CD4-positive, alpha-beta T cell (primary cell): ENCODE results near the gene CHL1. TPM values are rescaled to one million over a fixed set of nuclear protein-coding genes. Genes with fewer than 3 reads are reported as not detected.

Source experiments
- ATAC-seq: fragments of 200-7000 bp; cut with Tn5 transposase; one replicate; pipeline ENCODE4 v1.10.0; 2022; ENCODE audit warnings: mild to moderate bottlenecking; ENCODE audit not compliant: poor library complexity
- CTCF ChIA-PET: fragments of 350-600 bp; sonication (Branson Sonifier 250); formaldehyde crosslinking; loops from one replicate; lab custom pipeline; 2021; ENCODE audit warnings: antibody characterized with exemption, inconsistent platforms; lab: Charles Lee
- POLR2A ChIA-PET: fragments of 350-600 bp; sonication (Branson Sonifier 250); formaldehyde crosslinking; loops from one replicate; lab custom pipeline; 2021; ENCODE audit warnings: antibody characterized with exemption, inconsistent platforms; lab: Charles Lee
- DNase-seq, 14 experiments: peaks; one replicate each; pipeline ENCODE4 v3.0.0-alpha.2; 2013 to 2020; ENCODE audit warnings: mixed read lengths in 2 of 14
- H3K27ac ChIP-seq, 2 donors: one replicate each; pipeline versions ENCODE4 v1.5.1 to v1.7.0; 2013; ENCODE audit warnings: low read length in 2 of 2, low read depth in 1 of 2, mild to moderate bottlenecking in 1 of 2
- H3K27me3 ChIP-seq, 2 experiments: 1 replicate in 1 of 2; 2 replicates in 1 of 2; pipeline versions ENCODE4 v1.6.1 to v1.7.0; 2013; ENCODE audit warnings: low read length in 2 of 2, control low read depth in 1 of 2, mild to moderate bottlenecking in 1 of 2, moderate library complexity in 1 of 2; ENCODE audit not compliant: insufficient read depth in 2 of 2, control insufficient read depth in 1 of 2
- H3K36me3 ChIP-seq: one replicate; pipeline ENCODE4 v1.6.1; 2013; ENCODE audit warnings: low read length, control low read depth; ENCODE audit not compliant: insufficient read depth
- H3K4me1 ChIP-seq: one replicate; pipeline ENCODE4 v1.6.1; 2013; ENCODE audit warnings: low read length, control low read depth; ENCODE audit not compliant: insufficient read depth
- H3K4me3 ChIP-seq: one replicate; pipeline ENCODE4 v1.5.1; 2013; ENCODE audit warnings: mild to moderate bottlenecking, low read length, moderate library complexity
- H3K9me3 ChIP-seq, 2 experiments: 1 replicate in 1 of 2; 2 replicates in 1 of 2; pipeline versions ENCODE4 v1.6.1 to v1.7.0; 2013; ENCODE audit warnings: low read length in 2 of 2, mild to moderate bottlenecking in 2 of 2, control low read depth in 1 of 2, moderate library complexity in 1 of 2; ENCODE audit not compliant: control insufficient read depth in 1 of 2, insufficient read depth in 1 of 2
- H3K27ac Mint-ChIP-seq: one replicate; pipeline ENCODE4 v1.8.0; 2020; ENCODE audit warnings: mixed read lengths
- H3K27me3 Mint-ChIP-seq: one replicate; pipeline ENCODE4 v1.8.0; 2021; ENCODE audit warnings: mixed read lengths
- H3K36me3 Mint-ChIP-seq: one replicate; pipeline ENCODE4 v1.8.0; 2021; ENCODE audit warnings: low read depth, mixed read lengths
- H3K4me1 Mint-ChIP-seq: one replicate; pipeline ENCODE4 v1.8.0; 2021; ENCODE audit warnings: low read depth, mixed read lengths
- H3K4me3 Mint-ChIP-seq: one replicate; pipeline ENCODE4 v1.8.0; 2020; ENCODE audit warnings: mild to moderate bottlenecking, mixed read lengths
- H3K9me3 Mint-ChIP-seq: one replicate; pipeline ENCODE4 v1.8.0; 2020; ENCODE audit warnings: mixed read lengths
- CTCF ChIP-seq: fragments of 200-600 bp; IDR thresholded peaks from one replicate; pipeline ENCODE4 v1.8.0; 2022; ENCODE audit warnings: antibody characterized with exemption, mild to moderate bottlenecking
- intact Hi-C, 2 experiments: fragments of 100-400 bp; cut with DNase I in 1 of 2; cut with micrococcal nuclease in 1 of 2; formaldehyde crosslinking; loops; one replicate each; pipeline versions ENCODE4 v1.15.1 to v1.9.0; 2023 to 2025; cut with DNase I, micrococcal nuclease
- total RNA-seq, 174 experiments: library from RNA in 2 of 174; stranded (reverse) in 2 of 174; gene quantifications; one replicate each; pipeline ENCODE4 v1.2.3 and lab custom pipeline; 2021 to 2026

The CHL1 gene
- total RNA-seq, 2 experiments from 2014 or later, result not detected

GRCh38 chr3:380801-381200, 184.2 kb downstream of the CHL1 start:
- Mint-ChIP-seq H3K4me3 (no peak overlapping the region), H3K9me3 (no peaks in the 10 kb centered on the region), H3K36me3 (no peaks in the 10 kb centered on the region), H3K27ac (no peak overlapping the region), H3K27me3 (no peaks in the 10 kb centered on the region), H3K4me1 (no peaks in the 10 kb centered on the region)
- Histone ChIP-seq H3K36me3 (no peaks in the 10 kb centered on the region), H3K4me1 (no peaks in the 10 kb centered on the region), H3K4me3 (no peak overlapping the region), H3K9me3 (no peaks in the 10 kb centered on the region), H3K27me3 (no peaks in the 10 kb centered on the region), H3K27ac (no peak overlapping the region)
- ChIA-PET POLR2A (no interaction called here), CTCF (no interaction called here)
- TF ChIP-seq CTCF, result no peak
- DNase-seq (no peak), ATAC-seq (no peak)
- intact Hi-C loops, result no loop called here

DNA sequence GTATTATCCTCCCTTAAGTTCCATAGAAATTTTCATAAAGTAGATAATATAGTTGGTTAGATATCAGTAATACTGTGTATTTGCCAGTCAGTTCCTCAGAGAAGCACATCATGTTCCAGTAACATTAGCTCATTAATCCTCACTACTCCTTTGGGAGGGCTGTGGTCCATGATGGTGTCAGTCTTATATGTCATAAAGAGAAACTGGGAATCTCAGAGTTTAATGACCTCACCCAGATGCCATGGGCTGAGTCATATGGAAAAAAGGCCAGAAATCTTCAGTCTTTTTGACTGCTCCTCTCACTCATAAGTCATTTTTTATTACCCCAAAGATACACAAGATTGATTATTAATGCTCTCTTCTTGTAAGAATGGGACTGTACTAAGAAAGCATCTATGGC, 188.6 kb downstream of the CHL1 start:
- no peaks in the 10 kb centered on the region for H3K36me3 Mint-ChIP-seq
- Histone ChIP-seq H3K9me3 (no peaks in the 10 kb centered on the region), H3K27me3 (no peaks in the 10 kb centered on the region), H3K4me1 (no peaks in the 10 kb centered on the region), H3K4me3 (no peak overlapping the region), H3K27ac (no peak overlapping the region), H3K36me3 (no peaks in the 10 kb centered on the region)
- no peaks in the 10 kb centered on the region for H3K4me1 Mint-ChIP-seq
- ChIA-PET POLR2A (no interaction called here), CTCF (no interaction called here)
- ATAC-seq (no peak), DNase-seq (no peak)
- H3K27ac Mint-ChIP-seq, result no peak overlapping the region
- no peaks in the 10 kb centered on the region for H3K27me3 Mint-ChIP-seq
- intact Hi-C loops, result no loop called here
- no peak for TF ChIP-seq CTCF
- no peak overlapping the region for H3K4me3 Mint-ChIP-seq
- no peaks in the 10 kb centered on the region for H3K9me3 Mint-ChIP-seq

GRCh38 chr3:394775-395174, 198.2 kb downstream of the CHL1 start:
- DNase-seq (no peak), ATAC-seq (no peak)
- Histone ChIP-seq H3K4me1 (no peaks in the 10 kb centered on the region), H3K36me3 (no peaks in the 10 kb centered on the region), H3K27ac (no peak overlapping the region), H3K27me3 (no peaks in the 10 kb centered on the region), H3K4me3 (no peak overlapping the region), H3K9me3 (peaks cover 0 to 3% of the 10 kb centered on the region in 2 experiments)
- intact Hi-C loops, result no loop called here
- CTCF ChIA-PET, result no interaction called here
- H3K9me3 Mint-ChIP-seq, result peaks cover 3% of the 10 kb centered on the region
- no peaks in the 10 kb centered on the region for H3K4me1 Mint-ChIP-seq
- no peak for TF ChIP-seq CTCF
- POLR2A ChIA-PET, result interaction anchor here (1.2 kb wide), 1 partner anchor 17 kb away, joined by 3 read pairs; no protein-coding TSS in a partner anchor
- no peak overlapping the region for H3K4me3 Mint-ChIP-seq
- H3K27ac Mint-ChIP-seq, result no peak overlapping the region
- H3K36me3 Mint-ChIP-seq, result no peaks in the 10 kb centered on the region
- H3K27me3 Mint-ChIP-seq, result no peaks in the 10 kb centered on the region
